SH-SY5Y (cell line): ENCODE results near the gene CLDN10.

Experiments
- GATA2 ChIP-seq: IDR thresholded peaks from 2 replicates; pipeline ENCODE4 v1.6.1; 2011; ENCODE audit warnings: mild to moderate bottlenecking, low read depth, low read length
- GATA3 ChIP-seq: IDR thresholded peaks from 2 replicates; pipeline ENCODE4 v1.6.1; 2011; ENCODE audit warnings: low read depth, mild to moderate bottlenecking, low read length, moderate library complexity

- no peak for TF ChIP-seq GATA3
- TF ChIP-seq GATA2: no peak
Observed at GRCh38 chr13:95620030-95620824, 67.7 kb downstream of the CLDN10 start.
